ENCODE results near the gene ZNF148. TPM values are rescaled to one million over a fixed set of nuclear protein-coding genes. Genes with fewer than 3 reads are reported as not detected.

Gene ZNF148
- total RNA-seq, 1 donor from 2014 or later: 44.5 TPM

- Mint-ChIP-seq H3K27ac (ENCODE audit: unreplicated experiment) (no peak overlapping the region), H3K9me3 (ENCODE audit: unreplicated experiment) (no peaks in the 10 kb centered on the region), H3K27me3 (ENCODE audit: low read depth, unreplicated experiment) (no peaks in the 10 kb centered on the region), H3K36me3 (ENCODE audit: low read depth, unreplicated experiment) (peaks cover 11% of the 10 kb centered on the region), H3K4me3 (ENCODE audit: unreplicated experiment) (no peak overlapping the region), H3K4me1 (ENCODE audit: low read depth, unreplicated experiment) (peaks cover 17% of the 10 kb centered on the region)
- H3K9me3 ChIP-seq (ENCODE audit: insufficient read depth, low read depth, low read length): no peaks in the 10 kb centered on the region
- H2AFZ ChIP-seq (ENCODE audit: low read depth, low read length): no peak overlapping the region
- peaks cover 71% of the 10 kb centered on the region for H3K79me2 ChIP-seq (ENCODE audit: insufficient read depth, low read length)
- no peak for FAIRE-seq
- H3K4me2 ChIP-seq (ENCODE audit: low read length): no peak overlapping the region
- H3K27ac ChIP-seq (ENCODE audit: low read depth, low read length): no peak overlapping the region
- no peaks in the 10 kb centered on the region for H3K27me3 ChIP-seq (ENCODE audit: insufficient read depth, low read length)
- no peak for DNase-seq (ENCODE audit: low read depth)
- peaks cover 4% of the 10 kb centered on the region for H3K4me1 ChIP-seq (ENCODE audit: insufficient read depth, low read length)
- no peaks in the 10 kb centered on the region for H3K36me3 ChIP-seq (ENCODE audit: insufficient read depth, low read length)
- H4K20me1 ChIP-seq (ENCODE audit: insufficient read depth, low read length): peaks cover 57% of the 10 kb centered on the region
- no peak overlapping the region for H3K4me3 ChIP-seq (ENCODE audit: insufficient read depth, low read depth, low read length)
- no peak for TF ChIP-seq CTCF (IDR thresholded peaks at IDR 0.05; ENCODE audit: insufficient read depth, low read depth, low read length)
- TF ChIP-seq EZH2 (IDR thresholded peaks at IDR 0.05; ENCODE audit: insufficient read depth, low read length): no peak
- no peak overlapping the region for H3K9ac ChIP-seq (ENCODE audit: low read length)
Observed at GRCh38 chr3:125289429-125289981, 85.6 kb downstream of the ZNF148 start.

- Mint-ChIP-seq H3K4me1 (ENCODE audit: low read depth, unreplicated experiment) (peaks cover 21% of the 10 kb centered on the region), H3K36me3 (ENCODE audit: low read depth, unreplicated experiment) (peaks cover 11% of the 10 kb centered on the region), H3K4me3 (ENCODE audit: unreplicated experiment) (no peak overlapping the region), H3K9me3 (ENCODE audit: unreplicated experiment) (no peaks in the 10 kb centered on the region), H3K27me3 (ENCODE audit: low read depth, unreplicated experiment) (no peaks in the 10 kb centered on the region), H3K27ac (ENCODE audit: unreplicated experiment) (no peak overlapping the region)
- H3K4me3 ChIP-seq (ENCODE audit: insufficient read depth, low read depth, low read length): no peak overlapping the region
- H3K27me3 ChIP-seq (ENCODE audit: insufficient read depth, low read length): no peaks in the 10 kb centered on the region
- H2AFZ ChIP-seq (ENCODE audit: low read depth, low read length): no peak overlapping the region
- no peak overlapping the region for H3K27ac ChIP-seq (ENCODE audit: low read depth, low read length)
- H3K79me2 ChIP-seq (ENCODE audit: insufficient read depth, low read length): peaks cover 64% of the 10 kb centered on the region
- H3K9ac ChIP-seq (ENCODE audit: low read length): no peak overlapping the region
- no peaks in the 10 kb centered on the region for H3K36me3 ChIP-seq (ENCODE audit: insufficient read depth, low read length)
- FAIRE-seq (no peak), DNase-seq (ENCODE audit: low read depth) (no peak)
- TF ChIP-seq CTCF (IDR thresholded peaks at IDR 0.05; ENCODE audit: insufficient read depth, low read depth, low read length) (no peak), EZH2 (IDR thresholded peaks at IDR 0.05; ENCODE audit: insufficient read depth, low read length) (no peak)
- peaks cover 4% of the 10 kb centered on the region for H3K4me1 ChIP-seq (ENCODE audit: insufficient read depth, low read length)
- no peaks in the 10 kb centered on the region for H3K9me3 ChIP-seq (ENCODE audit: insufficient read depth, low read depth, low read length)
- peaks cover 40% of the 10 kb centered on the region for H4K20me1 ChIP-seq (ENCODE audit: insufficient read depth, low read length)
- H3K4me2 ChIP-seq (ENCODE audit: low read length): no peak overlapping the region
Observed at GRCh38 chr3:125287248-125287647, 87.9 kb downstream of the ZNF148 start.

GRCh38 chr3:125281381-125281780 lies 93.7 kb downstream of the ZNF148 start:
- DNase-seq (ENCODE audit: low read depth) (peak; percentile 18), FAIRE-seq (no peak)
- H3K4me2 ChIP-seq (ENCODE audit: low read length): peak overlapping the region; percentile 10
- H3K9me3 ChIP-seq (ENCODE audit: insufficient read depth, low read depth, low read length): no peaks in the 10 kb centered on the region
- H3K4me3 ChIP-seq (ENCODE audit: insufficient read depth, low read depth, low read length): no peak overlapping the region
- Mint-ChIP-seq H3K36me3 (ENCODE audit: low read depth, unreplicated experiment) (peaks cover 4% of the 10 kb centered on the region), H3K4me3 (ENCODE audit: unreplicated experiment) (no peak overlapping the region), H3K27me3 (ENCODE audit: low read depth, unreplicated experiment) (no peaks in the 10 kb centered on the region), H3K27ac (ENCODE audit: unreplicated experiment) (no peak overlapping the region), H3K4me1 (ENCODE audit: low read depth, unreplicated experiment) (peaks cover 14% of the 10 kb centered on the region), H3K9me3 (ENCODE audit: unreplicated experiment) (no peaks in the 10 kb centered on the region)
- no peak overlapping the region for H2AFZ ChIP-seq (ENCODE audit: low read depth, low read length)
- peaks cover 8% of the 10 kb centered on the region for H3K4me1 ChIP-seq (ENCODE audit: insufficient read depth, low read length)
- no peak overlapping the region for H3K9ac ChIP-seq (ENCODE audit: low read length)
- H4K20me1 ChIP-seq (ENCODE audit: insufficient read depth, low read length): peaks cover 17% of the 10 kb centered on the region
- no peaks in the 10 kb centered on the region for H3K36me3 ChIP-seq (ENCODE audit: insufficient read depth, low read length)
- no peak for TF ChIP-seq EZH2 (IDR thresholded peaks at IDR 0.05; ENCODE audit: insufficient read depth, low read length)
- TF ChIP-seq CTCF (IDR thresholded peaks at IDR 0.05; ENCODE audit: insufficient read depth, low read depth, low read length): no peak
- peaks cover 30% of the 10 kb centered on the region for H3K79me2 ChIP-seq (ENCODE audit: insufficient read depth, low read length)
- no peak overlapping the region for H3K27ac ChIP-seq (ENCODE audit: low read depth, low read length)
- H3K27me3 ChIP-seq (ENCODE audit: insufficient read depth, low read length): no peaks in the 10 kb centered on the region

All from astrocyte (in vitro differentiated cells and primary cell).